HG02884 (cell line): ENCODE data around the gene LATS2.

Source experiments
- ATAC-seq: cut with Tn5 transposase; IDR thresholded peaks from one replicate; pipeline ENCODE4 v1.9.1; 2021; ENCODE audit warnings: mild to moderate bottlenecking, moderate library complexity; ENCODE audit not compliant: unreplicated experiment

The LATS2 gene

GRCh38 chr13:21020176-21020575 lies 41.2 kb downstream of the LATS2 start:
- no peak for ATAC-seq

GRCh38 chr13:21018220-21018619 lies 43.2 kb downstream of the LATS2 start:
- ATAC-seq: no peak

GRCh38 chr13:21016487-21016886 lies 44.9 kb downstream of the LATS2 start:
- no peak for ATAC-seq

GRCh38 chr13:21015284-21015683 lies 46.1 kb downstream of the LATS2 start:
- ATAC-seq: no peak

- ATAC-seq: no peak
Observed at GRCh38 chr13:21014502-21015170, 46.8 kb downstream of the LATS2 start.

- ATAC-seq: no peak
Observed at GRCh38 chr13:21014139-21014501, 47.3 kb downstream of the LATS2 start.

GRCh38 chr13:21013682-21014038 lies 47.7 kb downstream of the LATS2 start:
- no peak for ATAC-seq

GRCh38 chr13:21012841-21013681 lies 48.3 kb downstream of the LATS2 start:
- no peak for ATAC-seq

- no peak for ATAC-seq
Observed at GRCh38 chr13:21012211-21012610, 49.2 kb downstream of the LATS2 start.

GRCh38 chr13:21011378-21011777 lies 50.0 kb downstream of the LATS2 start:
- ATAC-seq: no peak

GRCh38 chr13:21010621-21011020 lies 50.8 kb downstream of the LATS2 start:
- no peak for ATAC-seq

- no peak for ATAC-seq
Observed at GRCh38 chr13:21009036-21009435, 52.4 kb downstream of the LATS2 start.

GRCh38 chr13:21008026-21008425 lies 53.4 kb downstream of the LATS2 start:
- no peak for ATAC-seq

- no peak for ATAC-seq
Observed at GRCh38 chr13:21006141-21007005, 55.0 kb downstream of the LATS2 start.

- ATAC-seq: no peak
Observed at GRCh38 chr13:21005193-21005592, 56.2 kb downstream of the LATS2 start.

- no peak for ATAC-seq
Observed at GRCh38 chr13:21001471-21001870, 59.9 kb downstream of the LATS2 start.

GRCh38 chr13:21000647-21001046 lies 60.7 kb downstream of the LATS2 start:
- no peak for ATAC-seq

- ATAC-seq: no peak
Observed at GRCh38 chr13:20998649-20999415, 62.6 kb downstream of the LATS2 start.

GRCh38 chr13:20997301-20998161 lies 63.9 kb downstream of the LATS2 start:
- ATAC-seq: no peak
